PFSK-1 (cell line): Measurements from ENCODE around the gene UBAC2.

Experiments used
- FOXP2 ChIP-seq: optimal IDR thresholded peaks from 2 replicates; pipeline ENCODE3; 2011; ENCODE audit warnings: borderline replicate concordance, control low read depth, inconsistent platforms; ENCODE audit not compliant: insufficient read depth; ENCODE audit errors: extremely low read length, extremely low read depth
- POLR2AphosphoS5 ChIP-seq: IDR thresholded peaks from 2 replicates; pipeline ENCODE4 v1.6.1; 2012; ENCODE audit warnings: low read depth, mild to moderate bottlenecking, control low read depth, low read length, moderate library complexity
- REST ChIP-seq, 2 experiments: IDR thresholded peaks; 2 replicates each; pipeline versions ENCODE4 v1.6.1 to v1.8.0; 2011 to 2012; ENCODE audit warnings: low read depth in 2 of 2, low read length in 2 of 2, control low read depth in 1 of 2, inconsistent platforms in 1 of 2, mild to moderate bottlenecking in 1 of 2, moderate library complexity in 1 of 2; ENCODE audit not compliant: insufficient read depth in 1 of 2
- SIN3A ChIP-seq: IDR thresholded peaks from 2 replicates; pipeline ENCODE4 v1.6.1; 2012; ENCODE audit warnings: mild to moderate bottlenecking, low read length, moderate library complexity, borderline replicate concordance; ENCODE audit not compliant: insufficient read depth
- TAF1 ChIP-seq: IDR thresholded peaks from 2 replicates; pipeline ENCODE4 v1.6.1; 2012; ENCODE audit warnings: low read length, control low read depth, borderline replicate concordance; ENCODE audit not compliant: insufficient read depth

GRCh38 chr13:99279637-99280036, 79.0 kb downstream of the UBAC2 start:
- TF ChIP-seq SIN3A (no peak), POLR2AphosphoS5 (no peak), REST (IDR thresholded peaks at IDR 0.05; ENCODE audit: insufficient read depth in 1 of 2, low read depth in 2 of 2, low read length in 2 of 2) (no peak), FOXP2 (no peak), TAF1 (no peak)
